GM12878 (cell line): Measurements from ENCODE around the gene DDX23. TPM values are rescaled to one million over a fixed set of nuclear protein-coding genes. Genes with fewer than 3 reads are reported as not detected.
"Not testable (repeated sequence)": the region's sequence is repeated elsewhere in the genome, so short reads cannot be mapped to it uniquely, and the experiment has no call there.

Experiments
- ATAC-seq: fragments of 200-7000 bp; cut with Tn5 transposase; 3 replicates; pipeline ENCODE4 v1.9.1; 2020; ENCODE audit warnings: mild to moderate bottlenecking, moderate library complexity
- BruUV-seq: library from RNA; stranded (reverse); fragments of 400-500 nt; replicated peaks from 2 replicates; lab custom pipeline; 2021; lab: Mats Ljungman, UMichigan
- CTCF ChIA-PET: fragments of 300-600 bp; sonication (Branson Sonifier 250); formaldehyde crosslinking; extraction: SDS; loops from one replicate; lab custom pipeline; 2021; ENCODE audit warnings: inconsistent platforms; lab: Yijun Ruan, JAX
- POLR2A ChIA-PET: fragments of 350-600 bp; formaldehyde crosslinking; extraction: SDS; loops from one replicate; lab custom pipeline; 2021; ENCODE audit warnings: inconsistent platforms; lab: Charles Lee
- RAD21 ChIA-PET: fragments of 300-600 bp; sonication (Branson Sonifier 250); formaldehyde crosslinking; loops from one replicate; lab custom pipeline; 2023; ENCODE audit warnings: antibody characterized with exemption; ENCODE audit not compliant: unreplicated experiment; lab: Charles Lee
- SMC1A ChIA-PET: fragments of 300-600 bp; sonication (Branson Sonifier 250); formaldehyde crosslinking; loops from one replicate; lab custom pipeline; 2023; ENCODE audit not compliant: unreplicated experiment, uncharacterized antibody; lab: Charles Lee
- DNase-seq: peaks from one replicate; pipeline ENCODE4 v3.0.0-alpha.2; 2011; ENCODE audit warnings: low read depth, low spot score
- FAIRE-seq: peaks from 3 replicates; lab custom pipeline; 2011; peaks lifted over from hg19 to GRCh38; lab: Jason Lieb, UNC
- H2AFZ ChIP-seq: 2 replicates; pipeline ENCODE4 v1.6.0; 2011; ENCODE audit warnings: low read depth, low read length, control low read depth; ENCODE audit not compliant: control insufficient read depth
- H3K27ac ChIP-seq: 2 replicates; pipeline ENCODE4 v1.5.1; 2011; ENCODE audit warnings: control low read depth; ENCODE audit not compliant: control insufficient read depth, insufficient read depth
- H3K27me3 ChIP-seq, 2 experiments: replicated peaks in 1 of 2; 2 replicates each; pipeline versions ENCODE4 v1.6.0 to v1.6.1; 2011; ENCODE audit warnings: low read length in 1 of 2; ENCODE audit not compliant: control insufficient read depth in 2 of 2, insufficient read depth in 2 of 2
- H3K36me3 ChIP-seq, 2 experiments: 2 replicates each; pipeline ENCODE4 v1.5.1; 2011; ENCODE audit warnings: low read length in 1 of 2; ENCODE audit not compliant: control insufficient read depth in 2 of 2, insufficient read depth in 2 of 2
- H3K4me1 ChIP-seq: 2 replicates; pipeline ENCODE4 v1.6.1; 2011; ENCODE audit warnings: mild to moderate bottlenecking, low read length, moderate library complexity, mixed read lengths; ENCODE audit not compliant: control insufficient read depth, insufficient read depth
- H3K4me2 ChIP-seq: 2 replicates; pipeline ENCODE4 v1.6.0; 2011; ENCODE audit warnings: control low read depth; ENCODE audit not compliant: control insufficient read depth, insufficient read depth
- H3K4me3 ChIP-seq: fragments of 200-600 bp; sonication (generic); 2 replicates; pipeline ENCODE4 v1.5.1; 2016
- H3K79me2 ChIP-seq: 2 replicates; pipeline ENCODE4 v1.6.0; 2011; ENCODE audit warnings: low read length; ENCODE audit not compliant: control insufficient read depth, insufficient read depth
- H3K9ac ChIP-seq: 2 replicates; pipeline ENCODE4 v1.8.0; 2011; ENCODE audit warnings: low read length, control low read depth, mixed read lengths; ENCODE audit not compliant: control insufficient read depth, insufficient read depth
- H3K9me3 ChIP-seq: replicated peaks from 3 replicates; pipeline ENCODE4 v1.5.1; 2011; ENCODE audit warnings: mild to moderate bottlenecking, low read length; ENCODE audit not compliant: control insufficient read depth, insufficient read depth
- H4K20me1 ChIP-seq: 2 replicates; pipeline ENCODE4 v1.6.0; 2011; ENCODE audit not compliant: control insufficient read depth, insufficient read depth
- ASH2L ChIP-seq: fragments of 300-600, 200-600 bp; sonication (generic); IDR thresholded peaks from 2 replicates; pipeline ENCODE4 v1.6.1; 2017; ENCODE audit warnings: low read depth, mild to moderate bottlenecking, borderline replicate concordance
- JUND ChIP-seq: IDR thresholded peaks from 2 replicates; pipeline ENCODE4 v1.6.1; 2012; ENCODE audit warnings: low read depth, mild to moderate bottlenecking, low read length, improper control_type of control experiment, moderate library complexity
- MEF2A ChIP-seq: IDR thresholded peaks from 2 replicates; pipeline ENCODE4 v1.6.1; 2011; ENCODE audit warnings: low read depth, mild to moderate bottlenecking, low read length, moderate library complexity; ENCODE audit not compliant: insufficient read depth
- NFIC ChIP-seq: IDR thresholded peaks from 2 replicates; pipeline ENCODE4 v1.6.1; 2012; ENCODE audit warnings: low read depth, mild to moderate bottlenecking, inconsistent platforms, low read length, moderate library complexity
- RELA ChIP-seq: fragments of 450-650 bp; IDR thresholded peaks from 2 replicates; pipeline ENCODE4 v1.8.0; 2014; ENCODE audit warnings: borderline replicate concordance; ENCODE audit not compliant: partially characterized antibody
- SIN3A ChIP-seq: IDR thresholded peaks from 2 replicates; pipeline ENCODE4 v1.6.1; 2012; ENCODE audit warnings: low read depth, low read length, improper control_type of control experiment
- WGBS: methylation state at CpG from one replicate; pipeline ENCODE4 v1.1.6; 2016; ENCODE audit warnings: low lambda C conversion rate; ENCODE audit not compliant: insufficient replicate concordance, insufficient coverage; ENCODE audit errors: missing lambda C conversion rate; 5-methylcytosine and 5-hydroxymethylcytosine counted together
- in situ Hi-C: fragments of 300-500 bp; cut with MboI; formaldehyde crosslinking; loops from 9 replicates; pipeline ENCODE4 v1.14.3; 2018; ENCODE audit warnings: mixed read lengths
- intact Hi-C: fragments of 100-400 bp; cut with micrococcal nuclease; formaldehyde crosslinking; loops from one replicate; pipeline ENCODE4 v1.14.2; 2022; ENCODE audit not compliant: unreplicated experiment
- polyA plus RNA-seq, 11 experiments: library from polyadenylated mRNA; depleted of rRNA in 4 of 11; unstranded in 6 of 11; stranded (reverse) in 5 of 11; fragments of >200 nt; fragmentation: Nextera tagmentation in 4 of 11; fragmentation: Illumina TruSeq in 1 of 11; extraction: Ambion mirVana in 4 of 11; extraction: Trizol in 1 of 11; gene quantifications; 1 replicate in 1 of 11; 2 replicates in 10 of 11; pipeline versions ENCODE4 v1.2.1 to v1.2.3, GENCODE V29; 2011 to 2016; ENCODE audit warnings: inconsistent platforms in 2 of 11, missing spikeins in 2 of 11, low read depth in 1 of 11
- total RNA-seq, 4 experiments: library from RNA; depleted of rRNA in 3 of 4; stranded (reverse); fragments of >200 nt in 3 of 4; fragmentation: Illumina TruSeq in 1 of 4; extraction: Trizol in 1 of 4; gene quantifications; 2 replicates each; pipeline versions ENCODE4 v1.2.1 to v1.2.3, GENCODE V29; 2013 to 2021
- TF ChIP-seq, protein P1 (sequence below): fragments of 450-650 bp; IDR thresholded peaks from 2 replicates; pipeline ENCODE4 v1.6.1; 2017; ENCODE audit warnings: low read depth, mild to moderate bottlenecking, moderate library complexity
- TF ChIP-seq, protein P2 (sequence below): fragments of 450-650 bp; IDR thresholded peaks from 2 replicates; pipeline ENCODE4 v1.6.1; 2016; ENCODE audit warnings: mild to moderate bottlenecking

The DDX23 gene
- total and polyA plus RNA-seq, 10 of the 15 experiments (the other 5 are each of a cell fraction or from before 2014, with no cell fraction given), result 25.8 to 107 (median 77.4) TPM

DNA sequence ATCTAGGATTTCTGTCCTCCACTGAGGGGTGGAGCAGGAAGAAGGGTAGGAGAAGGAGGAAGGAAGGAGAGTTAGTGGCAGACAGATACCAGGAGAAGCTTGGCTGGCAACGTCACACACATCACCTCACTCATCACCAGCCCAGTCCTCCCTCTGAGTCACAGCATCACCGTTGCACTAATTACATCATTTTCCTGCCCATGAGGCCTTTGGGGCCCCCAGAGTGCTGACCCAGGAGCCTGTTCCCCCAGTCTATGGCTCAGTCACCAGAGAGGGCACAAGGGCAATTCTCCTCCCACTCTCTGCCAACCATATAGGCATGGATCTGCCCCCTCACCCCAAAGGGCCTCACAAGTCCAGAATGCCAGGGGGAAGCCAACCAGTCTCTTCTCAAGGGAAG lies 9.1 kb upstream of the DDX23 start:
- SMC1A ChIA-PET, result no interaction called here
- RAD21 ChIA-PET, result no interaction called here
- no peak overlapping the region for H3K4me3 ChIP-seq
- H2AFZ ChIP-seq, result no peak overlapping the region
- no peaks in the 10 kb centered on the region for H3K9me3 ChIP-seq
- CTCF ChIA-PET, result interaction anchor here (0.9 to 9.9 kb wide), 3 partner anchors 7 to 43 kb away, joined by 3 to 135 read pairs (median 75); partner anchors contain the start of gene DDX23
- WGBS, result 42% methylated on average over 2 of the region's 2 CpGs
- no peaks in the 10 kb centered on the region for H3K27me3 ChIP-seq
- intact Hi-C loops (no loop called here), in situ Hi-C loops (no loop called here)
- peaks cover 0 to 3% of the 10 kb centered on the region in 2 experiments; a peak in 2 of 4 replicates for H3K36me3 ChIP-seq
- H3K4me1 ChIP-seq, result peaks cover 16% of the 10 kb centered on the region
- H4K20me1 ChIP-seq, result no peaks in the 10 kb centered on the region
- no TSS peak for BruUV-seq
- no peak overlapping the region for H3K4me2 ChIP-seq
- FAIRE-seq (no peak), DNase-seq (no peak), ATAC-seq (no peak)
- no peak overlapping the region for H3K27ac ChIP-seq
- POLR2A ChIA-PET, result interaction anchor here (0.6 kb wide), 1 partner anchor 571 kb away, joined by 6 read pairs; no protein-coding TSS in a partner anchor
- no peak overlapping the region for H3K9ac ChIP-seq
- H3K79me2 ChIP-seq, result peaks cover 6% of the 10 kb centered on the region
- TF ChIP-seq, protein P1, sequence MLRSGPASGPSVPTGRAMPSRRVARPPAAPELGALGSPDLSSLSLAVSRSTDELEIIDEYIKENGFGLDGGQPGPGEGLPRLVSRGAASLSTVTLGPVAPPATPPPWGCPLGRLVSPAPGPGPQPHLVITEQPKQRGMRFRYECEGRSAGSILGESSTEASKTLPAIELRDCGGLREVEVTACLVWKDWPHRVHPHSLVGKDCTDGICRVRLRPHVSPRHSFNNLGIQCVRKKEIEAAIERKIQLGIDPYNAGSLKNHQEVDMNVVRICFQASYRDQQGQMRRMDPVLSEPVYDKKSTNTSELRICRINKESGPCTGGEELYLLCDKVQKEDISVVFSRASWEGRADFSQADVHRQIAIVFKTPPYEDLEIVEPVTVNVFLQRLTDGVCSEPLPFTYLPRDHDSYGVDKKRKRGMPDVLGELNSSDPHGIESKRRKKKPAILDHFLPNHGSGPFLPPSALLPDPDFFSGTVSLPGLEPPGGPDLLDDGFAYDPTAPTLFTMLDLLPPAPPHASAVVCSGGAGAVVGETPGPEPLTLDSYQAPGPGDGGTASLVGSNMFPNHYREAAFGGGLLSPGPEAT, result no peak
- TF ChIP-seq RELA (no peak), JUND (no peak), ASH2L (no peak), SIN3A (no peak), MEF2A (no peak), NFIC (no peak)
- TF ChIP-seq, protein P2, sequence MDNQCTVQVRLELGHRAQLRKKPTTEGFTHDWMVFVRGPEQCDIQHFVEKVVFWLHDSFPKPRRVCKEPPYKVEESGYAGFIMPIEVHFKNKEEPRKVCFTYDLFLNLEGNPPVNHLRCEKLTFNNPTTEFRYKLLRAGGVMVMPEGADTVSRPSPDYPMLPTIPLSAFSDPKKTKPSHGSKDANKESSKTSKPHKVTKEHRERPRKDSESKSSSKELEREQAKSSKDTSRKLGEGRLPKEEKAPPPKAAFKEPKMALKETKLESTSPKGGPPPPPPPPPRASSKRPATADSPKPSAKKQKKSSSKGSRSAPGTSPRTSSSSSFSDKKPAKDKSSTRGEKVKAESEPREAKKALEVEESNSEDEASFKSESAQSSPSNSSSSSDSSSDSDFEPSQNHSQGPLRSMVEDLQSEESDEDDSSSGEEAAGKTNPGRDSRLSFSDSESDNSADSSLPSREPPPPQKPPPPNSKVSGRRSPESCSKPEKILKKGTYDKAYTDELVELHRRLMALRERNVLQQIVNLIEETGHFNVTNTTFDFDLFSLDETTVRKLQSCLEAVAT, result no peak

GRCh38 chr12:48860236-48860635 lies 8.3 kb upstream of the DDX23 start:
- H3K27me3 ChIP-seq, in situ Hi-C loops, DNase-seq, H3K27ac ChIP-seq, H3K9me3 ChIP-seq, ATAC-seq, H3K4me2 ChIP-seq, H3K9ac ChIP-seq, H3K36me3 ChIP-seq, H2AFZ ChIP-seq, H4K20me1 ChIP-seq, FAIRE-seq, H3K4me3 ChIP-seq, BruUV-seq, H3K79me2 ChIP-seq, intact Hi-C loops: not testable (repeated sequence)
- ChIA-PET POLR2A (interaction anchor here (0.6 to 0.8 kb wide), 3 partner anchors 8 to 572 kb away, joined by 3 to 6 read pairs (median 3); partner anchors contain the start of gene DDX23), SMC1A (interaction anchor here (0.6 kb wide), 2 partner anchors 44 to 194 kb away, joined by 3 read pairs; a partner anchor contains a TSS), RAD21 (interaction anchor here (1.3 kb wide), 1 partner anchor 8 kb away, joined by 4 read pairs; no protein-coding TSS in a partner anchor), CTCF (interaction anchor here (0.9 to 9.9 kb wide), 4 partner anchors 7 to 76 kb away, joined by 3 to 135 read pairs (median 35); partner anchors contain the start of gene DDX23)
- 72% methylated on average over 5 of the region's 5 CpGs for WGBS
- peaks cover 16% of the 10 kb centered on the region for H3K4me1 ChIP-seq
